ENCODE measurements around the gene B4GALT4.

- TF ChIP-seq CTCF (IDR thresholded peaks at IDR 0.05): no peak
- no peak for TF ChIP-seq EP300 (IDR thresholded peaks at IDR 0.05)
- no peak for TF ChIP-seq POLR2AphosphoS5 (IDR thresholded peaks at IDR 0.05)
- no peak for TF ChIP-seq POLR2A (IDR thresholded peaks at IDR 0.05)
These were observed 53.4 kb downstream of the B4GALT4 start for GRCh38 chr3:119187266-119187665.

Measured in gastroesophageal sphincter (tissue), 3 donors.